NCI-H82 (cell line): ENCODE data around the gene KCTD1.
"Not testable (repeated sequence)": the region's sequence is repeated elsewhere in the genome, so short reads cannot be mapped to it uniquely, and the experiment has no call there.

Experiments
- DNase-seq: peaks from one replicate; lab custom pipeline; 2025; lab: John Stamatoyannopoulos, UW

The KCTD1 gene

GRCh38 chr18:26457611-26458353 is 90.6 kb downstream of the KCTD1 start:
- DNase-seq: peak; percentile 24

DNA sequence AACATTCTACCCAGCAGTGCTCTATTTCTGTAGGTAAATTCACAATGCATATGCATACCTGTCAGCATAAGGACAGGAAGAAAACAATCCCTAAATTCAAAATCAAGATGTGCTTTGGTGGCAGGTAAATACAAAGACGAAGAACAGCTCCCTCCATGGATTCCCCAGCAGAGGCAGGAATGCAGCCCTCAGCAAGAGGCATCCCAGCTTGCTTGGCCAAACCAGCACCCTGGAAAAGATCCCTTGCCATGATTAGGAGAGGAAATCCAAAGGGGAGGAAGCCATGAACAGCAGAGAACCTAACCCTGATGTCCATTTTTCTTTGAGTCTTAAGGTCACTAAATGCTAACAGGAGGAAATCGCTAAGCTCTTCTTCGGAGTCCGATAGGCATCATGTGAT is 91.2 kb downstream of the KCTD1 start:
- DNase-seq: no peak

- DNase-seq: no peak
Observed at GRCh38 chr18:26456070-26456491, 92.3 kb downstream of the KCTD1 start.

DNA sequence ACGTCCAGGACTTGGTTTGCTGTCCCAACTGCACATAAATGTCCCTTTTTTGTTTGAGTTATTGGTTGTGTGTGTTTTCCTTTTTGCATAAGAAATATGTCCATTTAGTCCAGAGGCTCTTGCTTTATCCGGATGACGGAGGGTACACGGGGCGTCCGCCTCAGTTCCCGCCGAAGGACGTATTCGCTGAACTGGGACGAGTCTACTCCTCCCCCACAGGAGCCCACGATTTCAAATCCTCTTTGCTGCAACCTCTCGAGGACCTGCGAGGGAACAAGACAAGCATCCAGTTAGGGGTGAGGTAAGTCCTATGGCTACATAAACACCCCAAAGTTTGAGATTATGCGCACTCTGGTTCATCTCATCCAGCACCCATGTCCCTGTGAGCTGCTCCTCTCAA is 92.7 kb downstream of the KCTD1 start:
- DNase-seq: no peak

DNA sequence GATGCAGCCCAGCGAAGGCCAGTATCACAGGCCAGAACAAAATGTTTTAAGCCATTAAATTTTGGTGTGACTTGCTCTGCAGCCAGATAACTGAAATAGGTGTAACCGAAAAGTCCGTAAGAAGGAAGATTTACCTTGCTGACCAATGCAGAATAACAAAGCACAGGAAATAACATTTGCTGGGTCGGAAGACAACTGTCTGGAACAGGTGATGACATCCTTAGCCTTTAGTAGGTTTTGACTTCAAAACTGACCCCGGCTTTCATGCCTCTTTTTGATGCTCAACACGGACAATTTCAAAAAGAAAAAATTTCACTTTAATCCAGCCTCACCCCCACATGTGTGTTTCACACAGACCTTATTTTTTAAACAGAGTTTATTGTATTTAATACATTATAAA is 93.7 kb downstream of the KCTD1 start:
- DNase-seq: no peak

GRCh38 chr18:26454192-26454591 is 94.2 kb downstream of the KCTD1 start:
- DNase-seq: no peak

GRCh38 chr18:26453386-26453901 is 94.9 kb downstream of the KCTD1 start:
- DNase-seq: no peak

DNA sequence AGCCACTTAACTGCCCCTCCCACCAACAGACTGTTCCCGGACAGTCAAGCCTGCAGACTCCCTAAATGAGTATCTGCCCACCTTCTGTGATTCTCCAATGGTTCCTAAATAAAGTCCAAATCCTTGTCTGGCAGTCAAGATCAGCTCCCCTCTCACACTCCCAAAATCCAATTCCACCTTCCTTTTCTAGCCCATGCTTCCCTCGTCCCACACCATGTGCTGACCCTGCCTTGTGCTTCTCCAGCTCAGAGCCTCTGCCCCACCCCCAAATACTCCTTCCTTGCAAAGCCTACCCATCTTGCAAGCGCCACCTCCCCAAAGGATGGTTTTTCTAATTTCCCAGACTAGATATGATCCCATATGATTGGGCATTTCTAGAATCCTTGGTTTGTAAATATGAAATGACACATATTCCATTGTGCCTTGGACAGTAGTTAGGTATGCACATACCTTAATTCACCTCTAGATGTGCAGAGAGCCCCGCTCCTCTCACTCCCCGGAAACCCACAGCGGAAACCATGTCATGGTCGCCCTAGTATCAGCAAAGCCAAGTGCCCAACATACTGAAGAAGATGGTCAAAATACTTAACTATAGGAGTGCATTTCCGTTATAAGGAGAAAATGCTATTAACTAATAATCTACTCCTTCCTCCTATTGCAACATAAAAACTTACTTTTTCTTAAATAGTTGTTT is 97.2 kb downstream of the KCTD1 start:
- DNase-seq: no peak

DNA sequence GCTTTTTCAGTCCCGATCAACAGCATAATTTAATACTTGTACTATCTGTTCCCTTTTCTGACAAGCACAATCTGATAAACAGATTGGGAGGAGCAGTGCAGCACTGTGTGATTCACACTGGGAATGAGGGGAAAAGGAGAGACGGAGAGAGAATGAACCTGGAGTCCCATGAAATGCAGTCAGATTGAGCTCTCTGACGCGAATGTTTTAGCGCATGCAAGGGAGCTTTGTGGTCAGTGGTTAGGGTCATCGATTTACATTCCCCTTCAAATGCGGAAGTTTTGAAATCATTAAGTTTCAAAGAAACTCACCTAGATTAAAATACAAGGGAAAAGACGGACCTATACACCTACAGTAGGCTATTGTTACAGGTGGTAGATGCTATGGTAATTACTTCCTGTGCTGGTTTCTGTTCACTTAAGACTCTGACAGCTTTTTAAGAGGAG is 99.6 kb downstream of the KCTD1 start:
- peak; percentile 69 for DNase-seq

GRCh38 chr18:26443853-26444252 is 104.5 kb downstream of the KCTD1 start:
- no peak for DNase-seq

DNA sequence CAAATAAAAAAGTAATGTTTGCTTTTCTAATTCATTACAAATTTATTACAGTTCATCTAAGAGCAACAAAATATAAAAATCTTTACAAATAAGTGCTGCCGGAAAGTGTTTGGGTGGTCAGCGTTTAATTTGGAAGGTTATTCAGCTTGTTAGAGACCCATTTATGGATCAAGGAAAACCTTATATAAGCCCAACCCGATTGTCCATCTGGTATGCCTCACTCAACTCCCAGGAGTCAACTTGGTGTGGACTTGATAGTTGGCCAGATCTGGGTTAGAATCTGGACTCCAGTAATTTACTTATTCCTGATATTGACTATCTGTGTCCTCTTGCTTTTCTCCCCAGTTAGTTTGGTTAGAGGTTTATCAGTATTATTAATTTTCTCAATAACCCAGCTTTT is 106.2 kb downstream of the KCTD1 start:
- DNase-seq: no peak

GRCh38 chr18:26440644-26441043 is 107.7 kb downstream of the KCTD1 start:
- no peak for DNase-seq

GRCh38 chr18:26439537-26439936 is 108.8 kb downstream of the KCTD1 start:
- no peak for DNase-seq

- no peak for DNase-seq
Observed at GRCh38 chr18:26438980-26439379, 109.4 kb downstream of the KCTD1 start.

GRCh38 chr18:26437634-26438033 is 110.7 kb downstream of the KCTD1 start:
- DNase-seq: not testable (repeated sequence)

DNA sequence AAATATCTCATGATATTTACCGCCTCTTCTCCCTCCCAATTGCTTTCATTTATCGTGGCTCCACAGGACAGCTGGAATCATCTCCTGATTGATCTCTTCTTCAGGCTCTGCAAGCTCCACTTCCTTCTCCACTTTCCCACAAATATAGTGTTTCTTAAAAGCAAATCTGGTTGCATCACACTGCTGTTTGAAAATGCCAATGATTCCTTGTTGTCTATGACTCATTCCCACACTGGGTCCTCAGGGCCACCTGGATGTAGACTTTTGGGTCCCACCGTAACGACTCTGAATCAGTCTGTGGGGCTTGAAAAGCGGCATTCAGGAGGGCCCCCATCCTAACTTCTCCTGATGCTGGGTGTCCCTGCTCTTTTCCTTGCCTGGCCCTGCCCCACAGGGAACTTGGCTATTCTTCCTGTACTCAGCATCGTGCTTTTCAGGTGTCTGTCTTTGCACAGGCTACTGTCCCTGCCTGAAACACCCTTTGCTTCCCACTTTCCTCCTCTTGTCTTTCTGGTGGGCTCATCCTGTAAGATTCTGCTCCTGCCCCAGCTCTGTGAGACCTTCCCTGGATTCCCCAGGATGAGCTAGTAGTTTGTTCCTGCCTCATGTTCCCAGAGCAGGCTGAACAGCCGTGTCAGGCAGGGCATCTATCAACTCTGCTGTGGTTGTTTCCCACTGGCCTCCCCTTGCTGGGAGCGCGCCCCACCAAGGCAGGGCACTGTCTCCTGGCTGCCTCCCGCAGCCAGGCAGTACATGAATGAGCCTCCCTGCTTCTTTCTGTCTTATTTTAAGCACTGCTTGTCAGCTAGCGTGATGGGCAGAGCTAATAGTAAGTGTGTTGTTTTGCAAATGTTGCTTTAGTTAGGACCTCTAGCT is 111.9 kb downstream of the KCTD1 start:
- no peak for DNase-seq

GRCh38 chr18:26435415-26436095 is 112.8 kb downstream of the KCTD1 start:
- no peak for DNase-seq

DNA sequence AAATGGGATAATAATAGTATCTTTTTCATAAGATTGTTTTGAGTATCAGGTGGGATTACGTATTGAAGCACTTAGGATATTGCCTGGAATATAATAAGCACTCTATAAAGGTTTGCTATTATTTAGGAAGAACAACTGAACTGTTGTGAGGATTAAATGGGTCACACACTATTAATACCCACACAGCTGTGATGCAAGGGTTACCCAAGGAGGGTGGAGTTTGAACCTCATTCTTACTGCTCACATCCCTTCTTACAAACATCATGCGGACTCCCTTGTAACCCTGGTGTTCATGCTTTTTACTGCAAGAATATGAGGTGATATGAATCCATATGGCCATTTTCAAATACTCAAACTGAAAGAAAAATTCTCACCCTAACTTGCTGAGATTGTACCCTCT is 113.5 kb downstream of the KCTD1 start:
- no peak for DNase-seq

DNA sequence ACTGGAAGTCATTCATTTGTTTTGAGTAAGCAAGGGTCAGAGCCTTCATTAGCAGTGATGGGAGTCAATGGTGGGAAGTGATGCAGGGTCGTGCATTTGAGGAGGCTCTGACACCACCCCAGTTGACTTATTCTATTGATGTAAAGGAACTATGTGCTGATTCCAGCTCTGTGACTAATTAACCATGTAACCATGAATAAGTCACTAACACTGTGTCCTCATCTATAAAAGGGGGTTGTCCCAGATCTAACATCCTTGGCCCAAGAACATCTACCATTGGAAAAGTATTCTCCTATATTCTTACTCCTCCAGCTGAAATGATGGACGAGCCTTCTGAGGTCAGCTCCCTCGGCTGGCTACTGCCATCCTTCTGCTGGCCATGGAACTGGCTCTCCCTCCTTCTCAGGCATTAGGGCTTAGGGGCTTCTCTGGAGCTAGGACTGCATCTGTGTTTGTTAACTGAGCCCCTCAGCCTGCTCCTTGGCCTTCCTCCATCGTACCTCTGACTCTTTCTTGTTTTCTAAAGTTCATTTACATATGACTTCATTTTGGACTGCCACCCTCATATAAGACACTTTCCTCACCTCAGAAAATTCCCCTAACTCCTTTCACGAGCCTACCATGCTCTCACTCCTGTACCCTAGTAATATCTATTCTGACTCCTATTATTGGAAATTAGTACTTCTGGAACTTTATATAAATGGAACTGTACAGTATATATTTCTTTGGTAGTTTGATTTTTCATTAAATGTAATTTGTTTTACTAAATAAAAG is 115.5 kb downstream of the KCTD1 start:
- no peak for DNase-seq

GRCh38 chr18:26429535-26430226 is 118.7 kb downstream of the KCTD1 start:
- peak; percentile 57 for DNase-seq
